ENCODE measurements around the gene AATK.

AATK gene

GRCh38 chr17:81196505-81197408 lies 30.7 kb upstream of the AATK start:
- no peak for DNase-seq

GRCh38 chr17:81195941-81196495 lies 30.0 kb upstream of the AATK start:
- no peak for DNase-seq

GRCh38 chr17:81194941-81195901 lies 29.2 kb upstream of the AATK start:
- DNase-seq = no peak

GRCh38 chr17:81194225-81194760 lies 28.3 kb upstream of the AATK start:
- DNase-seq = no peak

GRCh38 chr17:81193470-81194224 lies 27.6 kb upstream of the AATK start:
- no peak for DNase-seq

GRCh38 chr17:81193051-81193410 lies 27.0 kb upstream of the AATK start:
- no peak for DNase-seq

GRCh38 chr17:81192386-81193050 lies 26.5 kb upstream of the AATK start:
- DNase-seq = no peak

GRCh38 chr17:81191646-81192045 lies 25.6 kb upstream of the AATK start:
- DNase-seq = no peak

GRCh38 chr17:81191116-81191515 lies 25.1 kb upstream of the AATK start:
- DNase-seq = no peak

- DNase-seq = no peak
Measured at GRCh38 chr17:81190591-81190990, 24.6 kb upstream of the AATK start.

GRCh38 chr17:81189670-81190530 lies 23.9 kb upstream of the AATK start:
- no peak for DNase-seq

GRCh38 chr17:81189016-81189415 lies 23.0 kb upstream of the AATK start:
- DNase-seq = no peak

GRCh38 chr17:81188491-81188840 lies 22.4 kb upstream of the AATK start:
- DNase-seq = no peak

GRCh38 chr17:81187586-81188490 lies 21.8 kb upstream of the AATK start:
- no peak for DNase-seq

- no peak for DNase-seq
Measured at GRCh38 chr17:81187120-81187519, 21.1 kb upstream of the AATK start.

- DNase-seq = no peak
Measured at GRCh38 chr17:81186203-81186602, 20.2 kb upstream of the AATK start.

- no peak for DNase-seq
Measured at GRCh38 chr17:81184555-81184954, 18.5 kb upstream of the AATK start.

GRCh38 chr17:81183807-81184206 lies 17.8 kb upstream of the AATK start:
- no peak for DNase-seq

GRCh38 chr17:81183316-81183715 lies 17.3 kb upstream of the AATK start:
- DNase-seq = no peak

- no peak for DNase-seq
Measured at GRCh38 chr17:81182596-81182995, 16.6 kb upstream of the AATK start.
